Fibroblast of peridontal ligament (primary cell): ENCODE data around the gene SRCAP.

Experiments
- DNase-seq: peaks from one replicate; pipeline ENCODE4 v3.0.0-alpha.2; 2010; ENCODE audit errors: extremely low read depth

SRCAP gene

GRCh38 chr16:30731411-30731810 is 32.4 kb downstream of the SRCAP start:
- no peak for DNase-seq

- no peak for DNase-seq
Measured at GRCh38 chr16:30736995-30737793, 38.2 kb downstream of the SRCAP start.

GRCh38 chr16:30737794-30738648 is 39.0 kb downstream of the SRCAP start:
- no peak for DNase-seq

- no peak for DNase-seq
Measured at GRCh38 chr16:30738984-30739951, 40.3 kb downstream of the SRCAP start.

- peak; percentile 81 for DNase-seq
Measured at GRCh38 chr16:30740364-30741251, 41.6 kb downstream of the SRCAP start.

- DNase-seq = peak; percentile 74
Measured at GRCh38 chr16:30741461-30741914, 42.5 kb downstream of the SRCAP start.

GRCh38 chr16:30743716-30744115 is 44.7 kb downstream of the SRCAP start:
- no peak for DNase-seq

GRCh38 chr16:30744183-30744582 is 45.2 kb downstream of the SRCAP start:
- no peak for DNase-seq

GRCh38 chr16:30745082-30745481 is 46.1 kb downstream of the SRCAP start:
- DNase-seq = no peak

- no peak for DNase-seq
Measured at GRCh38 chr16:30746638-30747175, 47.7 kb downstream of the SRCAP start.

GRCh38 chr16:30747331-30747730 is 48.4 kb downstream of the SRCAP start:
- DNase-seq = peak; percentile 24

GRCh38 chr16:30747799-30748633 is 49.0 kb downstream of the SRCAP start, which contains the start of gene PHKG2:
TSS of gene PHKG2 (plus strand) at chr16:30748425. CDS start at chr16:30748821, 396 bp downstream.
- DNase-seq = peak; percentile 98

- DNase-seq = no peak
Measured at GRCh38 chr16:30748634-30749445, 49.9 kb downstream of the SRCAP start.

GRCh38 chr16:30750201-30750600 is 51.2 kb downstream of the SRCAP start:
- DNase-seq = no peak

- no peak for DNase-seq
Measured at GRCh38 chr16:30750876-30751465, 52.0 kb downstream of the SRCAP start.

- no peak for DNase-seq
Measured at GRCh38 chr16:30753596-30753995, 54.6 kb downstream of the SRCAP start.

GRCh38 chr16:30755955-30756780 is 57.2 kb downstream of the SRCAP start:
- DNase-seq = no peak
